ENCODE measurements around the gene P4HA1. TPM values are rescaled to one million over a fixed set of nuclear protein-coding genes. Genes with fewer than 3 reads are reported as not detected.

Gene P4HA1
- polyA plus RNA-seq, result 31.8 TPM
- long read RNA-seq, donor 1, partial matches to known transcripts, result 0 of 5 reads
- long read RNA-seq, donor 1, other reads (novel, unspliced or antisense), result 0 of 5 reads
- long read RNA-seq, donor 2, transcript P4HA1-202 (15 exons, 2,727 nt), result major isoform, 6 of 10 reads
- long read RNA-seq, donor 2, partial matches to known transcripts, result 0 of 10 reads
- long read RNA-seq, donor 2, other reads (novel, unspliced or antisense), result 0 of 10 reads
- long read RNA-seq, donor 3, result 0 reads
- long read RNA-seq, donor 4, partial matches to known transcripts, result 0 of 1 reads
- long read RNA-seq, donor 4, other reads (novel, unspliced or antisense), result 0 of 1 reads
- long read RNA-seq, donor 5, partial matches to known transcripts, result 0 of 5 reads
- long read RNA-seq, donor 5, other reads (novel, unspliced or antisense), result 0 of 5 reads
- long read RNA-seq, donor 6, partial matches to known transcripts, result 0 of 2 reads
- long read RNA-seq, donor 6, other reads (novel, unspliced or antisense), result 0 of 2 reads
- long read RNA-seq, donor 7, result 0 reads
- long read RNA-seq, donor 8, transcript P4HA1-202 (15 exons, 2,727 nt), result major isoform, 6 of 29 reads
- long read RNA-seq, donor 8, partial matches to known transcripts, result 20 of 29 reads
- long read RNA-seq, donor 8, other reads (novel, unspliced or antisense), result 0 of 29 reads
- long read RNA-seq, donor 9, transcript P4HA1-203 (15 exons, 2,727 nt), result major isoform, 6 of 14 reads
- long read RNA-seq, donor 9, partial matches to known transcripts, result 7 of 14 reads
- long read RNA-seq, donor 9, other reads (novel, unspliced or antisense), result 0 of 14 reads
- long read RNA-seq, donor 10, partial matches to known transcripts, result 6 of 14 reads
- long read RNA-seq, donor 10, other reads (novel, unspliced or antisense), result 0 of 14 reads
- long read RNA-seq, donor 11, partial matches to known transcripts, result 0 of 5 reads
- long read RNA-seq, donor 11, other reads (novel, unspliced or antisense), result 0 of 5 reads

GRCh38 chr10:73096449-73097304 lies at the start of gene P4HA1:
Gene P4HA1 (minus strand): TSS chr10:73096866. CDS start chr10:73074883, 21,983 bp downstream.
- Histone ChIP-seq H3K27me3 (ENCODE audit: control insufficient read depth, insufficient read depth, low read length) (no peaks in the 10 kb centered on the region), H3K27ac (ENCODE audit: low read length) (peak within 1 kb of the TSS; percentile 98), H3K4me3 (ENCODE audit: low read length) (peak within 1 kb of the TSS; percentile 96), H3K36me3 (ENCODE audit: control insufficient read depth, insufficient read depth, low read length) (peaks cover 5% of the 10 kb centered on the region), H3K4me1 (ENCODE audit: control insufficient read depth, insufficient read depth, low read length) (peaks cover 10% of the 10 kb centered on the region), H3K9me3 (ENCODE audit: control insufficient read depth, low read depth, low read length) (no peaks in the 10 kb centered on the region)
- DNase-seq, result peak; percentile 97 to 98
- whole genome bisulfite sequencing (ENCODE audit: insufficient coverage, low lambda C conversion rate), result no CpG with 5 or more reads among the region's 75 CpGs

DNA sequence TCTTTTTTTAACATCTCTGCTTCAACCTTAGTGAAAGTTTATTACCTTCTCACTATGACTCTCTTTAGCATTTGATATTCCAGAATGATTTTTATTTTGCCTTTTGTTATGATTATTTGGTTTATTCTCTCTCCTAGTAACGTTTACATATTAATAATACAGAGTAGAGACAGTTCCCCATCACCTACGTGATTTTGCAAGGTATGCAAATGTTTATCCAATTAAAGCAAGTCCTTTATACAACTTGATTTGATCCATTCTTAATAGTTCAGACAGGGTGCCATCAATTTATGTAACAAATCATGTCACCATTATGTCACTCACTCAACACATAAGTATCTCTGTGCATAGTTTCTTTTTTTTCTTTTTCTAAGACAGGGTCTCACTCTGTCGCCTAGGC lies 44.9 kb upstream of the P4HA1 start:
- H3K36me3 ChIP-seq (ENCODE audit: control insufficient read depth, insufficient read depth, low read length), result peaks cover 67% of the 10 kb centered on the region
- 67% methylated on average over 1 of the region's 3 CpGs for WGBS (ENCODE audit: insufficient coverage, low lambda C conversion rate)
- H3K27me3 ChIP-seq (ENCODE audit: control insufficient read depth, insufficient read depth, low read length), result no peaks in the 10 kb centered on the region
- no peak for DNase-seq
- H3K9me3 ChIP-seq (ENCODE audit: control insufficient read depth, low read depth, low read length), result no peaks in the 10 kb centered on the region
- H3K27ac ChIP-seq (ENCODE audit: low read length), result no peak overlapping the region
- H3K4me3 ChIP-seq (ENCODE audit: low read length), result no peak overlapping the region
- H3K4me1 ChIP-seq (ENCODE audit: control insufficient read depth, insufficient read depth, low read length), result no peaks in the 10 kb centered on the region

GRCh38 chr10:73139251-73139650 lies 42.6 kb upstream of the P4HA1 start:
- Histone ChIP-seq H3K36me3 (ENCODE audit: control insufficient read depth, insufficient read depth, low read length) (peaks cover 62% of the 10 kb centered on the region), H3K27me3 (ENCODE audit: control insufficient read depth, insufficient read depth, low read length) (no peaks in the 10 kb centered on the region), H3K27ac (ENCODE audit: low read length) (no peak overlapping the region), H3K9me3 (ENCODE audit: control insufficient read depth, low read depth, low read length) (no peaks in the 10 kb centered on the region), H3K4me3 (ENCODE audit: low read length) (no peak overlapping the region), H3K4me1 (ENCODE audit: control insufficient read depth, insufficient read depth, low read length) (no peaks in the 10 kb centered on the region)
- WGBS (ENCODE audit: insufficient coverage, low lambda C conversion rate), result no CpG with 5 or more reads among the region's 2 CpGs
- DNase-seq, result no peak

DNA sequence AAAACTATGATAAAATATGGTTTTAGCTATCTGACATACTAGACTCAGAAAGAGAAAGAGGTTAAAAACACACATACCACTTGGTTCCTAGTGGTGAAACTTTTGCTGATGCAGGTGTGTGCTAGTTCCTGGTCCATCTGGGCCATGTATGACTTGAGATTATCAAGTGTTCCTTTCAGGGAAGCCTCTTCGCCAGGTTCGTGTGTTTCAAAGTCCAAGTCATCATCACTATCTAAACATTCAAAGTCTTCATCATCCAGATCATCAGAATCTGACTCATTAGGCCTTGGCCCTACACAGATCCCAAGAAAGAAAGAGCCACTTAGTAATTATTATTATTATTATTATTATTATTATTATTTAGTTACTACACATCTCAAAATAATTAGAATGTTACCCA lies 40.0 kb upstream of the P4HA1 start:
- Histone ChIP-seq H3K27ac (ENCODE audit: low read length) (peak overlapping the region; percentile 71), H3K36me3 (ENCODE audit: control insufficient read depth, insufficient read depth, low read length) (peaks cover 67% of the 10 kb centered on the region), H3K4me1 (ENCODE audit: control insufficient read depth, insufficient read depth, low read length) (no peaks in the 10 kb centered on the region), H3K4me3 (ENCODE audit: low read length) (no peak overlapping the region), H3K9me3 (ENCODE audit: control insufficient read depth, low read depth, low read length) (no peaks in the 10 kb centered on the region), H3K27me3 (ENCODE audit: control insufficient read depth, insufficient read depth, low read length) (no peaks in the 10 kb centered on the region)
- WGBS (ENCODE audit: insufficient coverage, low lambda C conversion rate), result no CpG with 5 or more reads among the region's 2 CpGs
- peak; percentile 77 to 87 for DNase-seq

DNA sequence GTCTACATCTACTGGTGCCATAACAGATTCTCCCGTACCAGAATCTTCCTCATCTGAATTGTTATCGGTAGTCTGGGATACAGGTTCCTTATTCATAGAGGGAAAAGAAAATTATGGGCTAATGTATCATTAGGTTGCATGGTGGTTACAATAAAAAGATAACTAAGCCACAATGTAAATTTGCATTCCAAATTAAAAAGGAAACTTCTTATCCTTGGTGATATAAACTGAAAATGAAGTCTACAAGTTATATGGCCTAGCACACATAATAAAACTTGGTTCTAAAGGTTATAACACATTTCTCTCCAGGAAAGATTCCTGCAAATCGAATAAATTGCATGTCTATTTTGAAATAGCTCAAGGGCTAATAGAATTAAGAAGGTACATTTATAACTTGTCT lies 38.1 kb upstream of the P4HA1 start:
- peaks cover 62% of the 10 kb centered on the region for H3K36me3 ChIP-seq (ENCODE audit: control insufficient read depth, insufficient read depth, low read length)
- WGBS (ENCODE audit: insufficient coverage, low lambda C conversion rate), result 88% methylated on average over 2 of the region's 3 CpGs

GRCh38 chr10:73131913-73132686 lies 35.4 kb upstream of the P4HA1 start:
- H3K9me3 ChIP-seq (ENCODE audit: control insufficient read depth, low read depth, low read length), result no peaks in the 10 kb centered on the region
- H3K4me1 ChIP-seq (ENCODE audit: control insufficient read depth, insufficient read depth, low read length), result no peaks in the 10 kb centered on the region
- peaks cover 49% of the 10 kb centered on the region for H3K36me3 ChIP-seq (ENCODE audit: control insufficient read depth, insufficient read depth, low read length)
- H3K4me3 ChIP-seq (ENCODE audit: low read length), result no peak overlapping the region
- WGBS (ENCODE audit: insufficient coverage, low lambda C conversion rate), result no CpG with 5 or more reads among the region's 2 CpGs
- peak; percentile 8 to 43 for DNase-seq
- H3K27ac ChIP-seq (ENCODE audit: low read length), result peak overlapping the region; percentile 6
- no peaks in the 10 kb centered on the region for H3K27me3 ChIP-seq (ENCODE audit: control insufficient read depth, insufficient read depth, low read length)

More for the DNA sequence above, 38.1 kb upstream of the P4HA1 start:
- no peak for DNase-seq
- Histone ChIP-seq H3K9me3 (ENCODE audit: control insufficient read depth, low read depth, low read length) (no peaks in the 10 kb centered on the region), H3K27me3 (ENCODE audit: control insufficient read depth, insufficient read depth, low read length) (no peaks in the 10 kb centered on the region), H3K27ac (ENCODE audit: low read length) (no peak overlapping the region), H3K4me1 (ENCODE audit: control insufficient read depth, insufficient read depth, low read length) (no peaks in the 10 kb centered on the region), H3K4me3 (ENCODE audit: low read length) (no peak overlapping the region)

GRCh38 chr10:73131301-73131700 lies 34.6 kb upstream of the P4HA1 start:
- DNase-seq, result no peak
- H3K27me3 ChIP-seq (ENCODE audit: control insufficient read depth, insufficient read depth, low read length), result no peaks in the 10 kb centered on the region
- no peak overlapping the region for H3K4me3 ChIP-seq (ENCODE audit: low read length)
- no peaks in the 10 kb centered on the region for H3K4me1 ChIP-seq (ENCODE audit: control insufficient read depth, insufficient read depth, low read length)
- no peak overlapping the region for H3K27ac ChIP-seq (ENCODE audit: low read length)
- H3K36me3 ChIP-seq (ENCODE audit: control insufficient read depth, insufficient read depth, low read length), result peaks cover 51% of the 10 kb centered on the region
- whole genome bisulfite sequencing (ENCODE audit: insufficient coverage, low lambda C conversion rate), result no CpG with 5 or more reads among the region's 2 CpGs
- no peaks in the 10 kb centered on the region for H3K9me3 ChIP-seq (ENCODE audit: control insufficient read depth, low read depth, low read length)

DNA sequence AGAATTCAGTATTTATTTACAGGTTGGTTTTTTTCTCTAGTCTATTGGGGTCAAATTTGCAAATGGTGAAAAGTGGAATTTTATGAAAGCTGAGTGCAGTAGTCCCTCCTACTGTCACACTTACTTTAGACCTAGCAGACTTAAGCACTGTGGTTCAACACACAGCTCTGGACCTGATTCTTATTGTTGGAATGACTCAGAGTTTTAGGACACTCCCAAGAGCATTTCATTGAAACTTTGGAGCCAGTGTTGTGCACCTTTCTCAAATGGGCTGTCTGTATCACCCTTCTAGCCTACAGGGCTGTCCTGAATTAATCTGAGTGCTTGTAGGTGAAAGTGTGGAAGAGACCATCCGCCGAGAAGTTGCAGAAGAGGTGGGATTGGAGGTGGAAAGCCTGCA lies 29.7 kb upstream of the P4HA1 start:
- H3K27ac ChIP-seq (ENCODE audit: low read length), result no peak overlapping the region
- no peak for DNase-seq
- WGBS (ENCODE audit: insufficient coverage, low lambda C conversion rate), result no CpG with 5 or more reads among the region's 2 CpGs
- H3K36me3 ChIP-seq (ENCODE audit: control insufficient read depth, insufficient read depth, low read length), result peaks cover 34% of the 10 kb centered on the region
- no peaks in the 10 kb centered on the region for H3K27me3 ChIP-seq (ENCODE audit: control insufficient read depth, insufficient read depth, low read length)
- H3K4me1 ChIP-seq (ENCODE audit: control insufficient read depth, insufficient read depth, low read length), result no peaks in the 10 kb centered on the region
- H3K9me3 ChIP-seq (ENCODE audit: control insufficient read depth, low read depth, low read length), result no peaks in the 10 kb centered on the region
- no peak overlapping the region for H3K4me3 ChIP-seq (ENCODE audit: low read length)

DNA sequence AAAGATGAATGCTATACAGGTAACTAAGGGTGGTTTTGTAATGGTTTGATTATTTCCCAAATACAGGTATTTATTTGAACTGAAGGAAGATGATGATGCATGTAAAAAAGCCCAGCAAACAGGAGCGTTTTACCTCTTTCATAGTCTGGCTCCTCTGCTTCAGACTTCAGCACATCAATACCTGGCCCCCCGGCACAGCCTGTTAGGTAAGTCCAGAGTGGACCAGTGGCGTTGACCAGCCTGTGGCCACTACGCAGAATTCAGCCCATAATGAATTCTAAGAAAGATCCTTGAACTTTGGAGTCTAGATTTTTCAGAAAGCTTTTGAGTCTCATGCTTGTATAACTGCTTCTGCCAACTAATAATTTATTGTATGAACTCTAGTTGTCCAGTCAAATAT lies 23.3 kb upstream of the P4HA1 start:
- H3K4me1 ChIP-seq (ENCODE audit: control insufficient read depth, insufficient read depth, low read length), result no peaks in the 10 kb centered on the region
- WGBS (ENCODE audit: insufficient coverage, low lambda C conversion rate), result no CpG with 5 or more reads among the region's 4 CpGs
- H3K9me3 ChIP-seq (ENCODE audit: control insufficient read depth, low read depth, low read length), result no peaks in the 10 kb centered on the region
- H3K4me3 ChIP-seq (ENCODE audit: low read length), result no peak overlapping the region
- DNase-seq, result no peak
- peaks cover 12% of the 10 kb centered on the region for H3K36me3 ChIP-seq (ENCODE audit: control insufficient read depth, insufficient read depth, low read length)
- H3K27ac ChIP-seq (ENCODE audit: low read length), result no peak overlapping the region
- H3K27me3 ChIP-seq (ENCODE audit: control insufficient read depth, insufficient read depth, low read length), result no peaks in the 10 kb centered on the region

Data from large intestine (tissue), 12 donors.